ENCODE measurements around the gene CYCS.

The CYCS gene

GRCh38 chr7:25148772-25149575 lies 23.9 kb upstream of the CYCS start:
- Histone ChIP-seq H3K4me3 (ENCODE audit: low read depth, low read length) (no peak overlapping the region), H3K9ac (ENCODE audit: low read depth, low read length) (no peak overlapping the region), H3K9me3 (ENCODE audit: control insufficient read depth, insufficient read depth, low read length) (no peaks in the 10 kb centered on the region), H3K4me1 (ENCODE audit: control insufficient read depth, insufficient read depth, low read length) (peaks cover 9% of the 10 kb centered on the region), H3K36me3 (ENCODE audit: control insufficient read depth, insufficient read depth, low read length) (no peaks in the 10 kb centered on the region), H3K27me3 (ENCODE audit: control insufficient read depth, insufficient read depth, low read length) (no peaks in the 10 kb centered on the region)

- Histone ChIP-seq H3K9me3 (ENCODE audit: control insufficient read depth, insufficient read depth, low read length) (no peaks in the 10 kb centered on the region), H3K9ac (ENCODE audit: low read depth, low read length) (no peak overlapping the region), H3K36me3 (ENCODE audit: control insufficient read depth, insufficient read depth, low read length) (no peaks in the 10 kb centered on the region), H3K4me3 (ENCODE audit: low read depth, low read length) (no peak overlapping the region), H3K4me1 (ENCODE audit: control insufficient read depth, insufficient read depth, low read length) (peaks cover 4% of the 10 kb centered on the region), H3K27me3 (ENCODE audit: control insufficient read depth, insufficient read depth, low read length) (no peaks in the 10 kb centered on the region)
These were observed 18.7 kb upstream of the CYCS start for GRCh38 chr7:25143763-25144162.

GRCh38 chr7:25139536-25139935 lies 14.5 kb upstream of the CYCS start:
- Histone ChIP-seq H3K36me3 (ENCODE audit: control insufficient read depth, insufficient read depth, low read length) (no peaks in the 10 kb centered on the region), H3K9ac (ENCODE audit: low read depth, low read length) (no peak overlapping the region), H3K27me3 (ENCODE audit: control insufficient read depth, insufficient read depth, low read length) (no peaks in the 10 kb centered on the region), H3K9me3 (ENCODE audit: control insufficient read depth, insufficient read depth, low read length) (no peaks in the 10 kb centered on the region), H3K4me3 (ENCODE audit: low read depth, low read length) (no peak overlapping the region), H3K4me1 (ENCODE audit: control insufficient read depth, insufficient read depth, low read length) (peaks cover 4% of the 10 kb centered on the region)

GRCh38 chr7:25134358-25135010 lies 9.4 kb upstream of the CYCS start:
- no peak overlapping the region for H3K9ac ChIP-seq (ENCODE audit: low read depth, low read length)

GRCh38 chr7:25132430-25132829 lies 7.4 kb upstream of the CYCS start:
- H3K27me3 ChIP-seq (ENCODE audit: control insufficient read depth, insufficient read depth, low read length) = peaks cover 3% of the 10 kb centered on the region
- H3K4me1 ChIP-seq (ENCODE audit: control insufficient read depth, insufficient read depth, low read length) = peaks cover 3% of the 10 kb centered on the region
- no peaks in the 10 kb centered on the region for H3K36me3 ChIP-seq (ENCODE audit: control insufficient read depth, insufficient read depth, low read length)
- no peak overlapping the region for H3K4me3 ChIP-seq (ENCODE audit: low read depth, low read length)
- no peaks in the 10 kb centered on the region for H3K9me3 ChIP-seq (ENCODE audit: control insufficient read depth, insufficient read depth, low read length)
- H3K9ac ChIP-seq (ENCODE audit: low read depth, low read length) = no peak overlapping the region

More at GRCh38 chr7:25134358-25135010, 9.4 kb upstream of the CYCS start:
- Histone ChIP-seq H3K27me3 (ENCODE audit: control insufficient read depth, insufficient read depth, low read length) (no peaks in the 10 kb centered on the region), H3K4me3 (ENCODE audit: low read depth, low read length) (no peak overlapping the region), H3K9me3 (ENCODE audit: control insufficient read depth, insufficient read depth, low read length) (no peaks in the 10 kb centered on the region), H3K4me1 (ENCODE audit: control insufficient read depth, insufficient read depth, low read length) (peaks cover 3% of the 10 kb centered on the region), H3K36me3 (ENCODE audit: control insufficient read depth, insufficient read depth, low read length) (no peaks in the 10 kb centered on the region)

GRCh38 chr7:25126751-25127150 lies 1.7 kb upstream of the CYCS start:
- H3K4me1 ChIP-seq (ENCODE audit: control insufficient read depth, insufficient read depth, low read length) = no peaks in the 10 kb centered on the region
- no peak overlapping the region for H3K9ac ChIP-seq (ENCODE audit: low read depth, low read length)
- H3K9me3 ChIP-seq (ENCODE audit: control insufficient read depth, insufficient read depth, low read length) = no peaks in the 10 kb centered on the region
- peaks cover under 1% of the 10 kb centered on the region for H3K36me3 ChIP-seq (ENCODE audit: control insufficient read depth, insufficient read depth, low read length)
- H3K4me3 ChIP-seq (ENCODE audit: low read depth, low read length) = no peak overlapping the region
- H3K27me3 ChIP-seq (ENCODE audit: control insufficient read depth, insufficient read depth, low read length) = peaks cover 3% of the 10 kb centered on the region

GRCh38 chr7:25124465-25125136 lies 459 bp downstream of the CYCS start:
- Histone ChIP-seq H3K9me3 (ENCODE audit: control insufficient read depth, insufficient read depth, low read length) (no peaks in the 10 kb centered on the region), H3K9ac (ENCODE audit: low read depth, low read length) (peak overlapping the region; percentile 94), H3K27me3 (ENCODE audit: control insufficient read depth, insufficient read depth, low read length) (peaks cover 3% of the 10 kb centered on the region), H3K4me3 (ENCODE audit: low read depth, low read length) (peak overlapping the region; percentile 91), H3K36me3 (ENCODE audit: control insufficient read depth, insufficient read depth, low read length) (peaks cover 9% of the 10 kb centered on the region), H3K4me1 (ENCODE audit: control insufficient read depth, insufficient read depth, low read length) (no peaks in the 10 kb centered on the region)

- no peaks in the 10 kb centered on the region for H3K4me1 ChIP-seq (ENCODE audit: control insufficient read depth, insufficient read depth, low read length)
These were observed 2.7 kb downstream of the CYCS start for GRCh38 chr7:25122373-25122772.

GRCh38 chr7:25121599-25121998 lies 3.5 kb downstream of the CYCS start:
- Histone ChIP-seq H3K9ac (ENCODE audit: low read depth, low read length) (no peak overlapping the region), H3K4me3 (ENCODE audit: low read depth, low read length) (no peak overlapping the region), H3K9me3 (ENCODE audit: control insufficient read depth, insufficient read depth, low read length) (no peaks in the 10 kb centered on the region), H3K36me3 (ENCODE audit: control insufficient read depth, insufficient read depth, low read length) (peaks cover 13% of the 10 kb centered on the region), H3K4me1 (ENCODE audit: control insufficient read depth, insufficient read depth, low read length) (no peaks in the 10 kb centered on the region), H3K27me3 (ENCODE audit: control insufficient read depth, insufficient read depth, low read length) (no peaks in the 10 kb centered on the region)

More at GRCh38 chr7:25122373-25122772, 2.7 kb downstream of the CYCS start:
- H3K9me3 ChIP-seq (ENCODE audit: control insufficient read depth, insufficient read depth, low read length) = no peaks in the 10 kb centered on the region
- no peaks in the 10 kb centered on the region for H3K27me3 ChIP-seq (ENCODE audit: control insufficient read depth, insufficient read depth, low read length)
- H3K36me3 ChIP-seq (ENCODE audit: control insufficient read depth, insufficient read depth, low read length) = peaks cover 13% of the 10 kb centered on the region
- H3K4me3 ChIP-seq (ENCODE audit: low read depth, low read length) = no peak overlapping the region
- no peak overlapping the region for H3K9ac ChIP-seq (ENCODE audit: low read depth, low read length)

- no peaks in the 10 kb centered on the region for H3K4me1 ChIP-seq (ENCODE audit: control insufficient read depth, insufficient read depth, low read length)
- no peak overlapping the region for H3K9ac ChIP-seq (ENCODE audit: low read depth, low read length)
- H3K9me3 ChIP-seq (ENCODE audit: control insufficient read depth, insufficient read depth, low read length) = no peaks in the 10 kb centered on the region
- H3K27me3 ChIP-seq (ENCODE audit: control insufficient read depth, insufficient read depth, low read length) = no peaks in the 10 kb centered on the region
- H3K4me3 ChIP-seq (ENCODE audit: low read depth, low read length) = no peak overlapping the region
- peaks cover 13% of the 10 kb centered on the region for H3K36me3 ChIP-seq (ENCODE audit: control insufficient read depth, insufficient read depth, low read length)
These were observed 6.0 kb downstream of the CYCS start for GRCh38 chr7:25119102-25119501.

- Histone ChIP-seq H3K9me3 (ENCODE audit: control insufficient read depth, insufficient read depth, low read length) (no peaks in the 10 kb centered on the region), H3K36me3 (ENCODE audit: control insufficient read depth, insufficient read depth, low read length) (peaks cover 13% of the 10 kb centered on the region), H3K4me1 (ENCODE audit: control insufficient read depth, insufficient read depth, low read length) (no peaks in the 10 kb centered on the region), H3K27me3 (ENCODE audit: control insufficient read depth, insufficient read depth, low read length) (no peaks in the 10 kb centered on the region), H3K9ac (ENCODE audit: low read depth, low read length) (no peak overlapping the region), H3K4me3 (ENCODE audit: low read depth, low read length) (no peak overlapping the region)
These were observed 6.9 kb downstream of the CYCS start for GRCh38 chr7:25118048-25118753.

Measured in iPS-15b (cell line).